Eye (tissue), 1 donor: ENCODE measurements around the gene GNG12.

ENCODE experiments used
- DNase-seq: peaks from one replicate; pipeline ENCODE4 v3.0.0-alpha.2; 2015

The GNG12 gene

DNA sequence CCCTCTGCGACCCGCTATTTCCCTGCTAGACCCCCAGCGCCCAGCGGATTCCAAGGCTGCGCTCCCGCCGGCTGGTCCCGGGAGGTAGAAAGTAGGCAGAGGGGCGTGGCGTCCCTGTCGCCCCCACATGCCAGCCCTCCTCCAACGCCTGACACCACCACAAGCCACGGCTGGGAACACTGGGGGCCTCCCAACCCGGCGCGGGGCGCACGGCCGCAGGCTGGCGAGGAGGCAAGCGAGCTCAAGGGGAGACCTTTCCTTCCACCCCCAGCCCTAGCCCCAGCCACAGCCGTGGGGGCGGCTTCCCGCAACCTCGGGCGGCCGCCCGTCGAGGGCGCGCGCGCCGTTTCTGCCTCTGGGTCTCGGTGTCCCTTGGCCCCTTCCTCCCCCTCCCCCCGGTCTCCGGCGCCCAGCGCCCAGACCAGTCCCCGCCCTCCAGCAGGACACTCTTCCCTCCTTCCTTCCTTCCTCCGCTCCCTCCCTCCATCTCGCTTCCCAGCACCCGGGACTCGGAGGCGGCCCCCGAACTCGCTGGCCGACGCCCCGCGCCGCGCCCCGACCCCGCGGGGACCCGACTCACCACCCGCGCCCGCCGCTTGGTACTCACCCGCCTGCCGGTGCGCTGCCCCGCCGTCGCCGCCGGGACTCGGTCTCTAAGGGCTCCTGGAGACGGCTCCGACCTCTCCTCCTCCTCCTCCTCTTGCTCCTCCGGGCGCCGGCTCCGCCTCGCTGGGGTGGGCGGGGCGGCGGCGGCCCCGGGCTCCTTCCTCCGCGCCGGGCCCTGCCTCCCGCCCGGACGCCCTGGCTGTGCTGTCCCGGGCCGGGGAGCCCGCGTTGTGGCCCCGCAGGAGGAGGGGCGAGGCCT, at the start of gene GNG12:
GNG12 (minus strand) TSS at position 731 of the 865 bp plus-strand sequence. CDS start 125,781 bp downstream, outside the sequence.
- peak; percentile 82 for DNase-seq

DNA sequence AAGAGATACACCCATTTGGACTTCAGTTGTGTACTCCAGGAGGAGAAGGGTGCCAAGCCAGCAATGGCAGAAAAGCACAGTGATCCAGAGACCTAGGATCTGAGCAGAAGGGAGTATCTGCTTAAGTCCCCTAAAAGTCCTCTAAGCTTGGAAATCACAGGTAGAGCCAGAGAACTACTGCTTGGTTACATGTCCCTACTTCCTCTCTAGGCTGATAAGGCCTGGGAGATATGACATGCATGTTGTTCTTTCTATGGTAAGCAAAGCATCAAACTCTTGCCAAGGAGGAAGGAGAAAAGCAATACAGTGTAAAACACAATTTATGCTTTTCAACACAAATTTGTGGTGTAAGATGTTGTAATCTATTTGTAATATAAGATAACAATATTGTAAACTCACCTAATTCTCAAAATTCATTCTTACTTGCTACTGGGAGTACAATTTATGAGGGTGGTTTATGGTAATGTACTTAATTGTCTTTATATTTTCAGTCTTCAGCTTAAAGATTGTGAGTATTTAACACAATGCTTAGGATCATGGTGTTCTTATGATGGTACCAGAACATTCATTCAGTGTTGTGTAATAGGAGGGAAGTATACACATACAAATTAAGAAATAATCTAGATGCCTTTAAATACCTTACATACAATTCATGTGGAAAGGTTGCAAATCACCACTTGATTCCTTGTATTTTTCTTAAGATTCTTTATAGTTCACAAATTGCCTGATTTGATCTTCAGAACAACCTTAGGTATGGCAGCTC, 49.1 kb upstream of the GNG12 start:
- no peak for DNase-seq

DNA sequence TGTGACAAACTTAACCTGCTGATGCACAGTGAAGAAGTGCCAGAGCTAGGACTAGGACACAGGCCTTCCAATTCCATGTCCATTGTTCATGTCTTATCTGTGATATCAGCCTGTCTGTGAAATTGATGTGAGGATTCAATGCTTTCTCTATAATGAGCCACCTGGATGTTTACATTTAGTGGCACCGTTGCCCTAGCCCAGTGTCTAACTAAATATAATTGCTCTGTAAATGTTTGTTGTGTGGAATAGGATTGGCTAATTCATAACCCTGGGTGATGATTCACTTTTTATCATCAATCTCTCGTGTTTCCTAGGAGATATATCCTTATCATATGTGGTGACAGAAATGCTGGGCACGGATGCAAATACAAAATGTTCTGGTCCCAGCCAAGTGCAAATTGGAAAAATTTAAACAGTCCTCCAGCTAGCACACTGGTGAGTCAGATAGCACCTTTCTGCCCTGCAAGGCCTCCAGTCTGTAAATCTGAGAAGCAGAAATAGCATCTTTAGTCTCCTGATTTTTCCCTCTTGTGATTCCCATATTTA, 46.9 kb upstream of the GNG12 start:
- DNase-seq, result no peak

- no peak for DNase-seq
These were observed 46.2 kb upstream of the GNG12 start for GRCh38 chr1:67879485-67879884.

DNA sequence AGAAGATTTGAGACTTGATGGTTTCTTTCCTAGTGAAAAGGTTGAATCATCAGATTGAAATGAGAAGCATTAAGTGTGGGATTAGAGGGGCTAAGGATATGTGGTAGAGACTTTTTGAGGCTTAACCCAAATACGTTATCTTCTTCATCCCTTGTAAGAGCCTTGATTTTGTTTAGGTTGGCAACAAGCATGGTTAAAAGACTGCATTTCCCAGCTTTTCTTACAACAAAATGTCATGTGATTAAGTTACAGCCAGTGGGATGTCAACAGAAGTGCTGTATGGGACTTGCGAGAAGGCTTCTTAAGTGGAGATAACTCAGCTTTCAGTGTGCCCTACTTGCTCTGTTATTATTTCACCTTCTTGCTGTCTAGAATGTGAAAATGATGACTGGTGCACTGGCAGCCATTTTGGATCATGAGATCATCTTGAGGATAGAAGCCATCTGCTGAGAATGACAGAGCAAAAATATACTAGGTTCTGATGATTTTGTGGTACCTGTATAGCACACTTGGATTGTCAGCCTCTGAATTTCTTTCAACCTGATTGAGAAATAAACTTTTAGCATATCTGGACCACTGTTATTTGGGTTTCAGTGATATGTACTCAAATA, 41.3 kb upstream of the GNG12 start:
- DNase-seq, result no peak

DNA sequence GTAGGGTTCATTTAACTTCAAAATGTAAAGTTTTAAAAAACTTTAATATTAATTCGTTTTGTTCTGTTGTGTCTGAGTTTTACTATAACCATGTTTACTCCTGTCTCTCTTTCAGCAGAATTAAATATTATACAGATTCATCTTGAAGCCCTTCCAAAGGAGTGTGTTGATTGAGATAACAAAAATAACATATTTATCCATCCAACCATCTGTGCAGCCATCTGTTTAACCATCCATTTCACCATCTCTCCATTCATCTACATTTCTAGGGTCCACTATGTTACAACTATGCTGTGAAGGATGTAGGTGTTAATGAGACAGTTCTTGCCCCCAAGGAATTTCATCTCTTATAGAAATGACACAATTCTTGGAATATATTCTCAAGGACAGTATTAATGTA, 36.0 kb upstream of the GNG12 start:
- DNase-seq, result no peak

GRCh38 chr1:67863637-67864036, 30.4 kb upstream of the GNG12 start:
- DNase-seq, result no peak

DNA sequence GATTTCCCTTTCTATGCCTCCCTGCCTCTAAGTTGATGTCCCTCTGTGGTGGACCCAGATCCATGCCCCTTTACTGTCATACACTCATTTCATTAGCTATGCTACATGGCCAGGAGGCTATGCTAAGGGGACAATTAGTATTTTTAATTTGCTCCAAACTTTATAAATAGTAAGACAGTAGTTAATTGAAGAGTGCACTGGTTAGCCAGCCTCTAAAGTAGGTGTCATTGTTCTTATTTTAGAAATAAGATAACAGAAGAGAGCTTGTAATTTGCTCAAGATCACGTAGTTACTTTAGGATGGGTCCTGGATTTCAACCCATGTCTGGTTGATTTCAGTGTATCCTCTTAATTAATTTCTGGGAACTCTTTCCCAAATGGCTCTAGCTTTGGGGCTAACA, 29.4 kb upstream of the GNG12 start:
- DNase-seq, result no peak

- no peak for DNase-seq
These were observed 28.7 kb upstream of the GNG12 start for GRCh38 chr1:67861856-67862516.

DNA sequence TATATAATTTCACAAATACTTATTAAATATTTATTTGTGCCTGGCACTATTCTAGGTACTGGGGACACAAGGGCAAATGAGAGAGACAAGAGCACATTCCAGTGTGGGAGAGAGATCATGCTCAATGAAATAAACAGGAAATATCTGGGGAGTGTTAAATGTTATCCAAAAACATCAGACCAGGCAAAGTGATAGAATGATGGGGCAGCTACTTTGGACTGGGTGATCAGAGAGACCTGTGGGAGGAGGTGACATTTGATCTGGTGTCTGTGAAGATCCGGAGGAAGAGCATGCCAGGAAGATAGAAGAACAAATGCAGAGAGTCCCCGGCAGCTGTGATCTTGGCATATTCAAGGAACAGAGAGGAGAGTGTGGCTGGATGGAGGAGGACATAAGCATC, 27.5 kb upstream of the GNG12 start:
- no peak for DNase-seq

DNA sequence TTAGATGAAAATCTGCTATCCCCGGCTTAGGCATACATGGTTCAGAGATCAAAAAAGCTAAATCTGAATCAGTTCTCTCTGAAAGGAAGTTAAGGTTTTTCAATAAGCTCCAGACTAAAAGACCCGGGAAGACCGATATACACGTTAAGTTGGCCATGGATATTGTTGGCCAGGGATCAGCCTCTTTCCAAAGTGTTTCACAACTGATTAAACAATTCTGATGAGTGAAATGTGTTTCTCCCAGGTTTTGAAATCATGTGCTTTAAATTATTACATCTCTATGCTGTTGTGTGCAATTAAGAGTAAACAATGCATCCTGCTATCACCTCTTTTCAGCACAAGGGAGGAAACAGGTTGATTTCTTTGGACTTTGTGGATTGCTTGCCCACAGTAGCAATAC, 23.7 kb upstream of the GNG12 start:
- DNase-seq, result no peak

DNA sequence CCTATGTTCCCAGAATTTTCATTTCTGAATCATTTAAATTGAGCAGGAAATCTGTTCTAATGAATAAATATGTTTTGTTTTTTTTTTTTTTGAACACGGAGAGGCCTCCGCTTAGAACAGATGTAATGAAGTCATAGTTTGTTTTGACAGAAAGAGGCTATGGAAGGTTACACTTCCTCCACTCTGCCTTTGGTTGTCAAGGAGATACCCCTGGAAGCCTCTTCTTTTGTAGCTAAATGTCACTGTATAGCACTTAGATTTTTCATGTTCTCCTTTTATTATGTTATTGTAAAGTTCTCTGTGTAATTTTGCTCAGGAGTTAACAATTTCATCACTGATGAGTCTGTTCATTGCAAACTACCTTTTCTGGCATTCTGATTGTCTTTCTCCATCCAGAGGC, 22.7 kb upstream of the GNG12 start:
- DNase-seq, result peak; percentile 24

GRCh38 chr1:67855444-67855843, 22.2 kb upstream of the GNG12 start:
- DNase-seq, result no peak

GRCh38 chr1:67853704-67854103, 20.4 kb upstream of the GNG12 start:
- peak; percentile 80 for DNase-seq

- no peak for DNase-seq
These were observed 18.5 kb upstream of the GNG12 start for GRCh38 chr1:67851800-67852199.

DNA sequence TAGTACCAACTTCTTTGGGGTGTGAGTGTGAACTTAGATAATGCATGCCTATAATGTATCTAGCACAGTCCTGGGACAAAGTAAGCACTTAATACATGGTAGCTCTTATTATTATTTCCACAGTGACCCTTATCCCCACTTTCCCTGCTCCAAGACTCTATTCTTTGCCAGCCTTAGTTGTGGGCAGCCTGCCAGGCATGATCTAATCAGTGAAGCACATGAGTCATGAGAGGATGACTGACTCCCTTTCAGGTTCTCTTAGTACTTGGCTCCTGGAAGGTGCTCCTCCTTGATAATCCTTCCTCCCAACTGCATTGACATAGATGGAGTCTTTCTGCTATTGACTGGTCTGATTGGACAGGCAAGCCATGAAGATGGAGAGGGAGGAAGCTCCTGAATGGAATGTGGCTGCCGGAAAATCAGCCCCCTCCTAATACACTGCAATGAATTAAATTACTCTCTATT, 17.4 kb upstream of the GNG12 start:
- DNase-seq, result peak; percentile 19

DNA sequence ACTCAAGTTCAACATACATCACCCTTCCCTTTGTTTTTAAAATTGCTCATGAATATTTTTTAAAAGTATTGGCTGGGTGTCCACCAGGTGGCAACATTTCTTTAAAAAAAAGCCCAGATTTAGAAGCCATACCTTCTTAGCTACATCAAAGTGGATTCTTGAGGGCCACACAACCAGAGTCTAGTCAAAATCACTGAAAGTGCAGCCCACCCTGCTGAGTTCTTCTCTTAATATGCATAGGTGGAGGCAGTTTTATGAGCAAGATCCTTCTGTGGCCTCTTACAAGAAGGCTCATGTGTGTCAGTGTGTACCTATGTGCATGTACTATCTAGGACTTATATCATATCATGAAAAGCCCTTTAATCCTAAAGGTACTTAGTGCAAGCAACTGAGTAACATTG, 16.9 kb upstream of the GNG12 start:
- DNase-seq, result peak; percentile 72

- DNase-seq, result no peak
These were observed 14.2 kb upstream of the GNG12 start for GRCh38 chr1:67847466-67847865.

DNA sequence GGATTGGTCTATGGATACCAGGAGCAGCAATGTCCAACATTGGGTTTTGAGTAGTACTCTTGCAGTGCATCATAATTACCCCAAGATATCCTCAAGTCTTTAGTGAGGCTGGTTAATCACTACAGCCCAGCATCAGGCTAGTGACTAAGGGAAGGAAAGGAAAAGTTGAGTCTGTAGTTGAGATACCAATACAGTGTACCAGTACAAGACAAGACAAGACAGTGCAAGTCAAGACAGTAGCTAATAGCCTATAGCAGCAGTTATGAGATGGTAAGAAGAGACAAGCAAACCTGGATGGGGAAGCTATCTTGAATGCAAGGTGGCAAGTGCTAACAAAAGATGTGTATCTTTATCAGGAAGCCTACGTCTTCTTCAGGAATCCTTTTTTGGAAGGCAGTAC, 13.3 kb upstream of the GNG12 start:
- DNase-seq, result no peak

- no peak for DNase-seq
These were observed 11.7 kb upstream of the GNG12 start for GRCh38 chr1:67844988-67845387.

DNA sequence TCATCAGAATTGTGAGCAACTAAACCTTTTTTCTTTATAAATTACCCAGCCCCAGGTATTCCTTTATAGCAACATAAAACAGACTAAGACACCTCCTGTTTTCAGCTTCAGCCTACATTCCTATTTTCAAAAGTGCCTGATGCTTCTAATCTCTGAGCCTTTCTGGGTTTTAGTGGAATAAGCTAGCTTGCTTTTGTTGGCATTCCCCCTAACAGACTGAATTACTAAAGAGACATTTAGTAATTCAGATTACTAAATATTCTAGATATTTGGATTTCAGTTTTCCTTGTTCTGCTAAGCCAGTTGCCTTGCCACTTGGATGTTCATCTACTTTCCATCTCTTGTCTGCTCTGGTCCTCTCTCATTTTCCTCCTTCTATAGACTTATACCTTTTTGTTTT, 10.5 kb upstream of the GNG12 start:
- no peak for DNase-seq

DNA sequence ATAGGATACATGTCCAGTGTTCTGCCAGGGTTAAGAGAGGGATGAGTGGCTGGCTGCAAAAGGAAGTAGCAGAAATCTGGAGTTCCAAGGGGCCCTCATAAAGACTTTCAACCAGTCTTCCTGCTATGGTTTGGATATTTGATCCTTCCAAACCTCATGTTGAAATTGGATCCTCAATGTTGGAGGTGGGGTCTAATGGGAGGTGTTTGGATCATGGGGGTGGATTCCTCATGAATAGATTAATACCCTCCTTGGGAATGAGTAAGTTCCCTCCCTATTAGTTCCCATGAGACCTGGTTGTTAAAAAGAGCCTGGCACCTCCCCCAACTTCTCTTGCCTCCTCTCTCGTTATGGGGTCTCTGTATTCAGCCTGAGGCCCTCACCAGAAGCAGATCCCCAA, 10.1 kb upstream of the GNG12 start:
- no peak for DNase-seq

DNA sequence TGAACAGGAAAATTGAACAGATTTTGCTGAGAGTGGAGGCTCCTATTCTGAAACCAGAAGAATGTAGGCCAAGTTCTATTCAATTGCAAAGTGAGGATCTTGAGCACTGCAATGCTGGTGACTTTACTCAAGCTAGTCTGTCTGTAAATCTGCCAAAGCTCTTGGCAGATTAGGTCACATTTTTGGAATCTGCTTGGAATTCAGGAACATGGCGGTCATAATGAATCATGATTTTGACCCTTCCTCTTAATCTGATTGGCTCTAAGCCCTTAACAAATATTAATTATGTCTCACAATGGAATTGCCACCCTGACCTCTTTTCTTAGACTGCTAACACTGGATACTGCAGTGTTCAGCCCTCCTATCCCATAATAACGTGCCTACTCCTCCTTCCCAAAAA, 7.2 kb upstream of the GNG12 start:
- DNase-seq, result peak; percentile 25
